CD4-positive, alpha-beta T cell treated with Interleukin-15 for 4 hours (primary cell): Measurements from ENCODE around the gene MYRF.
A peak's percentile ranks its signal among the peaks of the same experiment; 100 is the strongest.

Experiments
- DNase-seq: peaks from one replicate; pipeline ENCODE4 v3.0.0-alpha.2; 2020; ENCODE audit warnings: low spot score

Gene MYRF

DNA sequence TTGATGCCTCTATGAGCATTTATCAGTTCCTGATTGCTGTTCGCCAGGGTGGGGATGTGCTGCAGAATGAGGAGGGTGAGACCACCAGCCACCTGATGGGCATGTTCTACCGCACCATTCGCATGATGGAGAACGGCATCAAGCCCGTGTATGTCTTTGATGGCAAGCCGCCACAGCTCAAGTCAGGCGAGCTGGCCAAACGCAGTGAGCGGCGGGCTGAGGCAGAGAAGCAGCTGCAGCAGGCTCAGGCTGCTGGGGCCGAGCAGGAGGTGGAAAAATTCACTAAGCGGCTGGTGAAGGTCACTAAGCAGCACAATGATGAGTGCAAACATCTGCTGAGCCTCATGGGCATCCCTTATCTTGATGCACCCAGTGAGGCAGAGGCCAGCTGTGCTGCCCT, 43.0 kb downstream of the MYRF start:
- DNase-seq = no peak

DNA sequence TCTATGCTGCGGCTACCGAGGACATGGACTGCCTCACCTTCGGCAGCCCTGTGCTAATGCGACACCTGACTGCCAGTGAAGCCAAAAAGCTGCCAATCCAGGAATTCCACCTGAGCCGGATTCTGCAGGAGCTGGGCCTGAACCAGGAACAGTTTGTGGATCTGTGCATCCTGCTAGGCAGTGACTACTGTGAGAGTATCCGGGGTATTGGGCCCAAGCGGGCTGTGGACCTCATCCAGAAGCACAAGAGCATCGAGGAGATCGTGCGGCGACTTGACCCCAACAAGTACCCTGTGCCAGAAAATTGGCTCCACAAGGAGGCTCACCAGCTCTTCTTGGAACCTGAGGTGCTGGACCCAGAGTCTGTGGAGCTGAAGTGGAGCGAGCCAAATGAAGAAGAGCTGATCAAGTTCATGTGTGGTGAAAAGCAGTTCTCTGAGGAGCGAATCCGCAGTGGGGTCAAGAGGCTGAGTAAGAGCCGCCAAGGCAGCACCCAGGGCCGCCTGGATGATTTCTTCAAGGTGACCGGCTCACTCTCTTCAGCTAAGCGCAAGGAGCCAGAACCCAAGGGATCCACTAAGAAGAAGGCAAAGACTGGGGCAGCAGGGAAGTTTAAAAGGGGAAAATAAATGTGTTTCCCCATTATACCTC, 43.6 kb downstream of the MYRF start:
- DNase-seq = no peak

DNA sequence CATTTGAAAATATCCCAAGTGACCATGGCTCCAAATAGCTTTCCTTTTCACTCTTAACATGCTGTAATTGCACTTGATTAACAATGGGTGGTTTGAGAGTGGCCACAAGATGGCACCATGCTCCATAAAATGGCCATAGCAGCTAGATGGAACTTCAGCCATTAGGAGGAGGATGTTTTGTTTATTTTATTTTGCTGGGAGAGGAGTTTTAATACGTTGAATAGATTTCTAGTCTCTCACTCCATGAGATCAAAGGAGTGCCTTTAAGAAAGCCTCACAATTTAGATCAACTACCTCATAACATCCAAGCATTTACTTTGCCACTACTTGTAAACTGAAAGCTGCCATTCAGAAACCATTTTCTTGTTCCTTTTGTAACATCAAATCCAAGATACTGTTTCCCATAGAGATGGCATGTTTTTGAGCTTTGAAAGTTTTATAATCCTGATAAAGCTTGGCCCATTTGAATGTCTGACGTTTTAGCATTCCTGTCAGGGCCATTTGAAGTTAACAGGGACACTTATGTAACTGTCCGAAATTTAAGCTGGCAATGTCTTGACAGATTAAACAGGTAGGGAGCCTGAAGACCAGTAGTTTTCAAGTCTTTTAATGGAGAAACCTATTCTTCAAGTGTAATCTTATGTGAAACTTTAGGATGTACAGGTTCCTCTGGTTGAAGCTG, 45.0 kb downstream of the MYRF start:
- DNase-seq = peak; percentile 77

DNA sequence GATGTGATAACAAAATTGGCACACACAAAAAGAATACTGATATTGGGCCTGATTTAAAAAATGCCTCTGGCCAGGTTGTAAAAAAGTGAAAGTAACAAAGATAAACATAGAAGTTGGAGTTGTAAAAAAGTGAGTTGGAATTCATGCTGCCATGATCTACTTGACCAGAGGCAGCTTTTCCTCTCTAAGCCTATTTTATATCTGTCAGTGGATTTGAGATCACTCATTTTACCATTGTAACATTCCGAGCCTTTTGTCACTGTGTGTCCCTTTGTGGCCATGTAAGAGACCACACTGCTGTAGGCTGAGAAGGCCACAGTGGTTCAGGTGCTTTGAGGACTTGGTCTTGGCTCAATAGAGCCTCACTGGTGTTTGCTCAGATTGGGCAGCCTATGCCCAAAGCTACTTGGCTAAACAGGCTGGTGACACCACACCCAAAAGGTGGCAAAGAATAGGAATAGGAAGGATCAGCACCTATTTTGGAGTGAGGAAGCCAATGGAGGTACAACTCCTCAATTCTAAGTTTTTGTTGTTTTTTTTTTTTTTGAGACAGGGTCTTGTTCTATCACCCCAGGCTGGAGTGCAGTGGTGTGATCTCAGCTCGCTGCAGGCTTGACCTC, 47.3 kb downstream of the MYRF start:
- DNase-seq = no peak

DNA sequence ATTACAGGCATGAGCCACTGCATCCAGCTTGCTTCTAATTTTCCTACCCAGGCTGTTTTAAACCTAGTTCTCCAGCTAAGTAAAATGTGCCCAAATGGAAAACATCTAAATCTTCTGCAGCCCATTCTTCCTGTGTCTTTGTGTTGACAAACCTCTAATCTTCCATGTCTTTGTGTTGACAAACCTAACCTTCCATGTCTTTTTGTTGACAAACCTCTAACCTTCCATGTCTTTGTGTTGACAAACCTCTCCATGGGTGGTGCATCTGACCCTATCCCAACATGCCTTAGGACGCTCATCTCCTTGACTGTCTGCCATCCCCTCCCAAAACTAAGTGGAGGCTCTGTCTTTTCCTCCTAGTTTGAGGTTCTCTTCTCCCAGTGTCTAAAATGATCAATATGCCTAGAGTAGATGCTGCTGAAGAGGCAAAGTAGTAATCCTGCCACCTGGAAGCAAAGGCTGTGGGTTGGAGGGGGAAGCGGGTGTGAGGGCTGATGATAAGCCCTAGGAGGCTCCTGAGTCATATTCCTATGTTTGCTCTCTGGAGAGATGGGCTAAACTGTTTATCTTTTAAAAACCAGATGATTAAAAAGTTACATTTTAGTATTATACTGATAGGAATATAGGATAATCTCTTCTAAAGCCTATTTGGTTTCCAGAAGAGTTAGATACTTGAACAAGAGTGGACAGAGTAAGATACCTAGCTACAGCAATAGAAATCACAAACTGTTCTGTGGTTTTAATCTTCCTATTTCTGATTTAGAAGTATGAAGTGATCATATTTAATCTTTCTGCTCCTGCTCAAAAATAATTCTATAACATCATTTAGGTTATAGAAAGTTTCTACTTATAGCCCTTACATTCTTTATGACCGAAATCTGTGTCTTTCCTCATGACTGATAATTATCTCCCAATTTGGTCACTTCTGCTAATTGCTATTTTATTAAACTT, 48.2 kb downstream of the MYRF start:
- DNase-seq = no peak

DNA sequence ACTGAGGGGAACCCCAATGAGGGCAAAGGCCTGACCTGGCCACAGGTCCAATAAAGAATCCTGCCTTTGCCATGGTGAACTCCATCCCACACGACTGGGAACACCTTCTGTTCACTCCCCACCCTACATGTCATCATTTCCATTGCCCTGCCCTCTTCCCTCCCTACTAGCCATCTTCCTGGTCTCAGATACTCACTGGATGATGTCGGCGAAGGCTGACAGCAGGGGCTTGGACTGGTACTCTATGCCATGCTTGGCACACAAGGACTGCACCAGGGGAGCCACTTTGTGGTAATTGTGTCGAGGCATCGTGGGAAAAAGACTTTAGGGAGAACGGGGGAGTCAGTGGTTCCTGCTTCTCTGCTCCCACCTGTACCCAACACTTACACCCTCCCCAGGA, 50.2 kb downstream of the MYRF start:
- no peak for DNase-seq

DNA sequence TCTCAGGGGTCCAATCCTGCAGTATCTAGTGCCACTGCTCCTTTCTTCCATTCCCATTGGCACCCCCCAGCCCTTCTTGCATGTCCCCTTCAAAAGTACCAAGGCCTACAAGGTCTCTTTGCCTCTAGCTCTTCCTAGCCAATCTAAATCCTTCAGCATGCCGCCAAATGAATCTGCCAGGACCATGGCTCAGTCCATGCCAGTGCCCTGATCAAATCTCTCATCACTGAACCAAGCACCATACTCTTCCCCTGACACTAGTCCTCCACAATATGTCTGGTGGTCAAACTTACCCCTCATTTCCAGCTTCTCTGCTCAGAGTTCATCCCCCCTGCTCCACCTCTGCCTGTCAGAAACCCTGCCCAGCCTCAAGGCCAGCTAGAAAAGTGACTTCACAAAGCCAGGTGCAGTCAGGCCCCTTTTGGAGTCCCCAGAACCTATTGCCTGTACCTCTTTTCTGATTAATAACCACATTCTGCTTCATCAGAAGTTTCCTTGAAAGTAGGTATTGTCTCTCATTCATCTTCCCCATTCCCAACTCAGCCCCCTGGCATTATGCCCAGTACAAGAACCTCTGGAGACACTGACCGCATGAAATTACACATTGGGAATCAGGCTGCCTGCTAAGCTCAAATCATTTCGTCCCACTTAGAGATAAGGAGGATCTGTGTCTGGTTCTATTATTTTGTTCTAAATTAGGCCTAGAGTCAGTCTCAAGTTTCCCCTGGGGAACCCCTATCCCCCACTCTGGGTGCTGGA, 51.6 kb downstream of the MYRF start:
- DNase-seq = no peak

DNA sequence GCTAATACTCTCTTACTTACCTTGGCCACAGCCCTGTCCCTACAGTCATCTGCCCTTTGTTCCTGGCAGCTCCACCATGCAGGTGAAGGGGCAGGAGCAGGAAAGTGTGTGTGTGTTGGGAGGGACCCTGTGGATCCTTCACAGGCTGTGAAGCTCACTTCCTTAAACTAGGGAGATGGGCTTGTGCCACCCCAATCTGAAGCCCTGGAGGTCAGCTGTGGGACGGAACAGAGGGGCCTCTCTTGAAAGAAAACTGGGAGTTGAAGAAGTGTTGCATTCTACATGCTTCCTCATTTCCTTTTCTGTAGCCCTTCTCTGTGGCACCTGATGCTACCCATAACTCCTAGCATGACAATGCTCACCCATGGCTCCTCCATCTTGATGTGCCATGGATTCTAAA, 52.7 kb downstream of the MYRF start:
- no peak for DNase-seq

DNA sequence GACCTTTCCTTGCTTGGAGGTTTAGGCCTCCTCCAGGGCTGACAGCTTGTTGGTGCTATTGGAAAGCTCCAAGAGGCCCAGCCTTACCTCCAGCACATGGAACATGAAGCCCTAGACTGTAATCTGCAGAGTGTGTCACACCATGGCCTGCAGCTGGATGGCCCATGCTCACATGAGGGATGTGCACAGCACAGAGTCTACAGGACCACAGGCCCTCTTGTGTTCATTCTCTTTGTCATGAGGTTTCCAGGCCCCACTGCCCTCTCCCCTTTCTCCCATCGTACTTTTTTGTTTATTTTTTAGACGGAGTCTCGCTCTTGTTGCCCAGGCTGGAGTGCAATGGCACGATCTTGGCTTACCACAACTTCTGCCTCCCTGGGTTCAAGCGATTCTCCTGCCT, 54.3 kb downstream of the MYRF start:
- DNase-seq = no peak

DNA sequence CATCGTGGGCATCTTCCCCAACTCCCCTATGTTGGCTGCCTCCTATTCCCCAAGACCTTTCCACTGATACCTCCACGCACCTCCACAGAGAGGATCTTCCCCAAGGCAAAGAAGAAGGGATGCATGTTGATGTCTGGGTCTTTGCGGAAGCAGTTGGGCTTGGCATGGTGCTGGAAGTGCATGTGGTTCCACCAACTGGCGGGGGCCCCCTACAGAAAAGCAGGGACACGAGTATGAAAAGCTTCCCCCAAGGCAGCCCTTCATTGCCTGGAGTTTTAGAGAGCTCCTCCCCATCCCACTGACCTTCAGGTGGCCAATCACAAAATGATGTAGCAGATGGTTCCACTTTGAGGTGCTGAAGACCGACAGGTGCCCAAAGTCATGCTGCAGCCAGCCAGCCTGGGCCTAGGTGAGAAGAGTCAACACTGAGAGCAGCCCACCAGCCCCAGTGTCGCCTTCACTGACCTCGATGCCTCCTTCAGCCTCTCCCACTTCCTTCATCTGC, 58.3 kb downstream of the MYRF start:
- DNase-seq = no peak

DNA sequence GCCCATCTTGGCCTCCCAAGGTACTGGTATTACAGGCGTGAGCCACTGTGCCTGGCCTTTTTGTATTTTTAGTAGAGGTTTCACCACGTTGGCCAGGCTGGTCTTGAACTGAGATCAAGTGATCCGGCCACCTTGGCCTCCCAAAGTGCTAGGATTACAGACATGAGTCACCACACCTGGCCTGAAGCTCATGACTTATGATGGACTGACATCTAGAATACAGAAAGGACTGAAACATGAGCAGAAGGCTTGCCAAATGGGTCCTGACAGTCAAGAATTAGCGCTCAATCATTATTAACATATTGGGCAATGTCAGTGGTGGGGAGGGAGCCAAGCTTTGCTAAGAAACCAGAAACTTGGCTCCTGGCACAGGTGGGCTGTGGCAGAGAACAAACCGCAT, 59.4 kb downstream of the MYRF start:
- DNase-seq = no peak

DNA sequence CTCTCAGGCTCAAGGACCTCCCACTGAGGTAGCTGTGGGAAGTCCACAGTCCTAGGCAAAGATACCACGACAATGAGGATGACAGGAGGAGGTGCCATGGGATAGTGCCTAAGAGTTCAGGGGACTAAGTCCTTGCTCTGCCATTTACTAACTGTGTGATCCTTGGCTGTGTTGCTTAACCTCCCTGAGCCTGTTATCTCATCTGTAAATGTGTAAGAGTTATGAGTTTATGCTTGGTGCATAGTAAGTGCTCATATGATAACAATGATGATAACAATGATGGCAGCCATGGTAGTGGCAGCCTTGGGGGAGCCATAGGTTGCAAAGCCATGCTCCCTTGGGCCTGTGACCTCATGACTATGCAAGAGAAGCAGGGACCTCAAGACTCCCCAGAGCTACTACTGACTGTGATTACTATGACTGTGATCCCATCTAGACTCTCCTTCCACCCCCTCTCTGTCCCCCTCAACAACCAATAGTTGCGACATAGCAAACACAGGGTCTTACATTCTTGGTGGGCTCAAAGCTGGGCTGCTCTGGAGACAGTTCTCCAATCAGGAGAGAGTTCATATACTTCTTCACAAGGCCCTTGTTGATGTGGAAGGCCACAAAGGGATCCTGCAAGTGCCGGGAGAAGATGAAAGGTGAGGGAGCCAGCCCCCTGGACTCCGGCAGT, 60.4 kb downstream of the MYRF start:
- DNase-seq = no peak

DNA sequence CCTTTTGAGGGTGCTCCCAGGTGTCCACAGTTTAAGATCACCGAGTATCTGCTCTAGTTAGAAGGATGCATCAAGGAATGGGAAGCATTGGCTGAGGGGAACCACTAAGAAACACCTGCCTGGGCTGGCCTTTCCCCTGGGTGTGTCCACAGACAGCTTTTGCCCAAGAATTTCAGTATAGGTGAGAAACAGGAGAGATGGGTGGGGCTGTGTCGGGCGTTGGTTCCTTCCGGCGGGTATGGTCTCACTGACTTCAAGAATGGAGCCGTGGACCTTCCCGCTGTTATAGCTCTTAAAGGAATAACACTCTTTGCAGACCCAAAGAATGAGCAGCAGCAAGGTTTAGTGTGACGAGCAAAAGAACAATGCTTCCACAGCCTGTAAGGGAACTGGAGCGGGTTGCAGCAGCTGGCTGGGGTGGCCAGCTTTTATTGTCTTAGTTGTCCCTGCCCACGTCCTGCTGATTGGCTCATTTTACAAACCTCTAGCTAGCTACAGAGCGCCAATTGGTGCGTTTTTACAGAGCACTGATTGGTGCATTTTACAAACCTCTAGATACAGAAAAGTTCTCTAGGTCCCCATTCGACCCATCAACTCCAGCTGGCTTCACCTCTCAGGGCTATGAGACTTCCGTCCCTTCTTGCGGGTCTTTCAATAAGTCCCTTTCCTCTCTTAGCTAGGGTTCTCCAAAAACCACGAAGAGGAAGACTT, 62.0 kb downstream of the MYRF start:
- DNase-seq = no peak

DNA sequence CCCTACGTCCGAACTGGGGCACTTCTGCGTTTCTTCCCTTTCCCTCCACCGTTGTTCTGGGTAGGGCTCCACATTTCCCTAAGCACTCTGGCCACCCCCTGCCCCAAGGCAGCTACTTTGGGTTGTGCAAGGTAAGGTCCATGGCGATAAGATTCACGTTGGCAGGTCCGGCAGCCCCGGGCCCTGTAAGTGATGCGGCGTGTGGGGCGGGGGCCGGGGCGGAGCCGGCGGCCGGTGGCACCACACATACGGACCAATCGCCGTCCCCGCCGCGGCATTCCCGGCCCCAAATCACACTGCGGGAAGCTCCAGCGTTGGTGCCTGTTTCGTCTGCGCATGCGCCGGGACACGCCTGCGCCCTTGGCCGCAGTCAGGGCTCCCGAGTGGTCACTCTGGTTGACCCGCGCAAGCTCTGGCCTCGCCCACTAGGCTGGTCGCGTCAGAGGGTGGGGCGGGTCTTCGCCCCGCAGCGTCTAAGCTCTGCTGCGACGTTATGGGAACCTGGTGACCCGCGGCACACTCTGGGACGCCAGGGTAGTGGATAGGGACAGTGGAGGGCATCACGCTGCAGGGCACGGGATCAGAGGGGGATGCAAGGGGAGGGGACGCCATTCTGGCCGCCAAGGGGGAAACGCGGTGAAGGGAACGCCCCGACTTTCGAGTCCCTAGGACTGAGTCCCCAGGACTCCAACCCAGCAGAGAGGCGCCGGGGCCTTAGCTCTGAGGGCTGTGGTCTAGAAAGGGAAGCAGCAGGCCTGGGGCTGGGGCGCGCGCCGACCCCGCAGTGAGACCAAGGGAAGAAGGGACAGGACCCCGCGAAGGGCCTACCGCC, 62.7 kb downstream of the MYRF start:
- DNase-seq = peak; percentile 3

DNA sequence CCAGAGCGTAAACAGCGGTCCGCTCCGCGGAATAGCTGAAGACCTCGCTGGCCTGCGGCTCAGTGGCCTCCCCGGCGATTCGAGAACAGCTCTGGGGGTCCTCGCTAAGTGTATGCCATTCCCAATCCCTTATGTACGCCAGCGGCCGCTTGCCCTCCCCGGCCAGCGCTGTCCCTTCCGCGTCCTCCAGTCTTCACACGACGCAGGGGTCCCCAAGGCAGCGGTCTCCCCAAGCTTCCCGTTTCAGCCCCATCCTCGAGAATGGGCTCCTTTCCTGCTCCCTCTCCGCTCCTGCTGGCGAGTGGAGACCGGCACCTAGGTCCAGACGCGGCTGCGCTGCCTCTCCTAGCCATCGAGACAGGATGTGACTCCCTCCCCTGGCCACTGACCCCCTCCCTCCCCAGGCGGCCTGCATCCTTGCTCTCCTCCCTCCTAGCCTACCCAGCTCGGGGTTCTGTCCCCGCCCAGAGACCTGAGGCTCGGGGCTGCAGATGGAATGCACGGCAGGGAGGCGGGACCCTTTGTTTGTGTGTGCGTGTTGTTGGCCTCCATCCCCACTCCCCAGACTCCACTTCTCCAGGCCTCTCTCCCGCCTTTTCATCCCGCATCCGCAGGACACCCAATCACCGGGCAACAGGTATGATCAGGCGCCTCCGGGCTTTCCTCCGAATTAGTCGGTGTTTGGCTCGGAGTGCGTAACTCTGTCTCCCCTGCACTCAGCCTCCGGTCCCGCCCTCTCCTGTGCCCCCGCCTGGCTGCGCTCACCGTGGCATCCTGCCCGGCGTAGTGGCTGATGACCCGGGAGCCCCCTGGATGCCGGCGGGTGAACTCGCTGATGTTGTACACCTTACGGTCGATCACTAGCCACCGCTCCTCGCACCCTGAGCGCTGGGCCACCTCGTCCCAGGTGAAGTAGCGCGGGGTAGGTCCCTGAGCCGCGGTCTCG, 63.6 kb downstream of the MYRF start:
- DNase-seq = peak; percentile 43

DNA sequence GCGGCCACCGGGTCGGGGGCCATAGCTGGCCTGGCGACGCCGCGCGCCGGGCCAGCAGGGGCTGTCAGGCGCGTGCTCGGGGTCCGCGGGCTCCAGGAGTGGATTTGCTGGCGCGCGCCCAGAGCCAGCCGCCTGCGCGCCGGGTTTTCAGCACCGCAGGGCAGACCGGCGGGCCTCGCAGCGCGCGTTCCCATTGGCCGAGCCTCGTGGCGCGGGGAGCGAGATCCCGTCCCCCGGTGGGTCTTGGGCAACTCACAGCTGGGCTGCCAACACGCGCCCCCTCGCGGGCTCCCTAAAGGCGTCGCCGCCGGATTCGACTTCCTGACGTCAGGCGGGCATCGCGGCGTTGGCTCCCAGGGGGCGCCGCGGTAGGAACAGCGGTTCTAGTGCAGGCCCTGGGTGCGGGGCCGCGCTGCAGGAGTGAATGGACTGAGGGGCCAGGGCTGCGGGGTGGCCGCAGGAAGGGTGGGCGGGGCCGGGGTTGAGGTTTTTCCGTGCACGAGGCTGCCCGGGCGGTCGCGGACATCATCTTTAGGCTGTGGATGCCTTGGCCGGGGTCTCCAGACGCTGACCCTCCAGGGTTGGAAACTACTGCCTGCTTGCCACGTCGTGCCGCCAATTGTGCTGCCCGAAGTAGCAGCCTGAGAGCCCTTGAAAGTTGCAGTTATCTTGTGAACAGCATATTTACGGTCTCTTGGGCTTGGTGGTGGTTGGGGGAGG, 64.5 kb downstream of the MYRF start, which contains the start of gene FADS1:
FADS1 (minus strand) TSS at position 268 of the 720 bp plus-strand sequence; CDS start at position 194, 74 bp downstream.
- peak; percentile 63 for DNase-seq

DNA sequence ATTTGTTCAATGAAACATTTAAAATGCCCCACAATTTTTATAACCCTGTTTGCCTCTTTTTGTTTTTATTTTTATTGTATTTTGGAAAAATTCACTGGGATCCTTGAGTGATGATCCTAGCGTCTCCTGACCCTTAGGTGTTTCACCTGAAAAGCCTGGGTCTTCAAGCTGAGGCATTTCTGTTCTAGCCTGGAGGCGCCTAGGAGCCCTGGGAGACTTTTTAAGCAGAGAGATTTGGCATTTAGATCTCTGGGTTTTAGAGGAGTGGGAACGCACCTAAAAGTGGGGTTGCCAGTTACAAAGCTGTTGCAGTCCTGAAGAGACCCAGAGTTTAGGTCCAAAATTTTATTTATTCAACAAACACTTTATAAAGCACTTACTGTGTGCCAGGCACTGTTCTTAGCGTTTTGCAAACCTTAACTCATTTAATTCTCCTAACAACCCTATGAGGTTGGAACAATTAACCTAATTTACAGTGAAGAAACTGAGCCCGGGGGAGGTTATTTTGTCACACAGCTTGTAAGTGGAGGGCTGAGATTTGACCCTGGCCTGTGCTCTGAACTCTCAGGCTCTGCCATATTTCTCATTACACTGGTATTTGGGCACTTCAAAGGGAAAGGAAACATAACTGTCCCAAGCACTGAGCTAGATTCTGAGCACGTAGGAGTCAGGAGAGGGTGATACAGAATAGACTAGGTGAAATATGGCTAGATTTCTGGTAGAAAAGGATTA, 65.2 kb downstream of the MYRF start:
- DNase-seq = no peak
